Lower leg skin (tissue), 3 donors: ENCODE measurements around the gene KLHL6.

ENCODE experiments used
- CTCF ChIP-seq, 3 donors: fragments of 450-650 bp; IDR thresholded peaks; one replicate each; pipeline ENCODE4 v1.5.1; 2016; ENCODE audit warnings: antibody characterized with exemption in 3 of 3, mild to moderate bottlenecking in 3 of 3, moderate library complexity in 2 of 3
- POLR2A ChIP-seq, 2 donors: fragments of 450-650 bp; IDR thresholded peaks; one replicate each; pipeline ENCODE4 v1.6.1; 2016 to 2017; ENCODE audit warnings: antibody characterized with exemption in 2 of 2, mild to moderate bottlenecking in 1 of 2, moderate library complexity in 1 of 2

- TF ChIP-seq POLR2A (IDR thresholded peaks at IDR 0.05) (no peak), CTCF (IDR thresholded peaks at IDR 0.05) (no peak)
Observed at GRCh38 chr3:183554377-183554776, 1.1 kb downstream of the KLHL6 start.
